CD4-positive, alpha-beta T cell treated with Interleukin-6 for 4 hours (primary cell): ENCODE data around the gene OTC.

Source experiments
- DNase-seq: peaks from one replicate; pipeline ENCODE4 v3.0.0-alpha.2; 2020; ENCODE audit warnings: mixed read lengths

The OTC gene

GRCh38 chrX:38357747-38358673, 5.6 kb downstream of the OTC start:
- DNase-seq: no peak

DNA sequence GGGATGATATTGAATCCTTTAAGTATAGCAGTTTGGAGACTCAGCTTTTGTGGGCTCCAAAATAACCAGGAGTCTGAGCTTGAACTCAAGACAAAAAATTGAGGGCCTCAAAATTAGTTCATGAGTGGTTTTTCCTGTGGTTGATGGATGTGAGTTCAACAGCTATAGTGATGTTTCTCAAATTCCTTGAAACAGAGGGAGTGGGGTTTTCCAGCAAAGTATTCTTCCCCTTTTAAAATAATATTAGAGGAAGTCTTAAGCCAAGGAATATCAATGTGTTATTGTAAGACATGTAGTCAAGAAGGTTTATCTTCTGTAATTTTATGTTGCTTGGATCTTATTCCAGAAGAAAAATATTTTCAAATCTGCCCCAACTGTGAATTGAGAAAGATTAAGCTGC, 10.6 kb downstream of the OTC start:
- DNase-seq: no peak

- no peak for DNase-seq
Observed at GRCh38 chrX:38365954-38366353, 13.6 kb downstream of the OTC start.

DNA sequence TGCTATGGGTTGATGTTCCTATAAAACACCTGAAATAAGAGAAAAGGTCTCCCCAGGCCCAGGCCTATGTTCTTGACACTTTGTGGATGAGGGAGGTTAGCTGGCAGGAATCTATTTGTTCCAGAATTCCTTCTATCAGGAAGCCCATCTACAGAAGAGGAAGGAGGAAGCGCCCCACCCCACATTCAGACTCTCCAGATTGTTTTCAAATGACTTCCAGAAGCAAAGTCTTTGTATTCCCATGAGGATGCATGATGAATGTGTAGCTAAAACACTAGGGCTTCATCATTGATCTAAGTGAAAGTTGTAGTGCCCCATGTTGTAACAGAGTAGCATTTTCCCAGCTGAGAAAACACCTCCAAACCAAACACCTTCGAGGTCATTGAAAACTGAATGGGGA, 16.4 kb downstream of the OTC start:
- no peak for DNase-seq

GRCh38 chrX:38371641-38372040, 19.2 kb downstream of the OTC start:
- DNase-seq: no peak

DNA sequence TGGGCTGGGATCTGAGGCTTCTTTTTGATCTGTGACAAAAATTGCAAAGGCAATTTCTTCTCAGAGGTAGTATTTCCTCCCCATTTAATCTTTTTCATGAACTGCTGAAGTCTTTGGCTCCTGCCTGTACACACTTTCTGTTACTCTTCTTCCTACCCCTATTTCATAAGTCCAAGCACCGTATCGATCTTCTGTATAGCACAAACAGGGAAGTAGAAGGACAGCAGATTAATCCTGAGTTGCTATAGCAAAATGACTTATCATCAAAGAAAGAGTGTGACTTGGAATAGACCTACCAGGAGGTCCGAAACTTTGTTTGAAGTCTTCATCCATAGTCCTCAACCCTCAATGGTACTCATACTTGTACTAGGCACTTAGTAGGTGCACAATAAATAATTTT, 22.0 kb downstream of the OTC start:
- no peak for DNase-seq

- no peak for DNase-seq
Observed at GRCh38 chrX:38375891-38376290, 23.5 kb downstream of the OTC start.

DNA sequence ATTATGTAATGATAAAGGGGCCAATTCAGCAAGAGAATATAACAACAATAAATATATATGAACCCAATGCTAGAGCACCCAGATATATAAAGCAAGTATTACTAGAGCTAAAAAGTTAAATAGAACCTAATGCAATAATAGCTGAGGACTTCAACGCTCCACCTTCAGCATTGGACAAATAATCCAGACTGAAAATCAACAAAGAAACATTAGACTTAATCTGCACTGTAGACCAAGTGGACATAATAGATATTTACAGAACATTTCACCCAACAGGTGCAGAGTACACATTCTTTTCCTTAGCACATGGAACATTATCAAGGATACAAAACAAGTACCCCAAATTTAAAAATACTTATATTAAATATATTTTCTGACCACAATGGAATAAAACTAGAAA, 24.3 kb downstream of the OTC start:
- no peak for DNase-seq

- DNase-seq: no peak
Observed at GRCh38 chrX:38379088-38379487, 26.7 kb downstream of the OTC start.

GRCh38 chrX:38382663-38383062, 30.3 kb downstream of the OTC start:
- no peak for DNase-seq

GRCh38 chrX:38400389-38400910, 48.0 kb downstream of the OTC start:
- no peak for DNase-seq

DNA sequence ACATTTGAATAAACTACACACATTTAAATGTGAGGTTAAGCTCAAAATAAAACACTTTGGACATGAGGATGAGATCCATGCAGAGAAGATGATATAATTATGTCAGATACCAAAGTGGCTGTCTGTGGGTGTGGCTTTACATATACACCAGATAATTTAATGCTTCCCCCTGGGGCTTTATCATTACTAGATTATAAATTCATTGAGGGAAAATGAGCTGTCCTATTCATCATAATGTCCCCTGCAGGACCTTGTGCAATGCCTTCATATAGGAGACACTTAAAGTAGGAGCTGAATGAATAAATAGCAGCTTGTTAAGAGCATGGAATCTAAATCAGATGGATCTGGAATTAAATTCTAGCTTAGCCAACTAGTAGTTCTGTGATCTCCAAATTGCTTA, 49.7 kb downstream of the OTC start:
- DNase-seq: no peak

DNA sequence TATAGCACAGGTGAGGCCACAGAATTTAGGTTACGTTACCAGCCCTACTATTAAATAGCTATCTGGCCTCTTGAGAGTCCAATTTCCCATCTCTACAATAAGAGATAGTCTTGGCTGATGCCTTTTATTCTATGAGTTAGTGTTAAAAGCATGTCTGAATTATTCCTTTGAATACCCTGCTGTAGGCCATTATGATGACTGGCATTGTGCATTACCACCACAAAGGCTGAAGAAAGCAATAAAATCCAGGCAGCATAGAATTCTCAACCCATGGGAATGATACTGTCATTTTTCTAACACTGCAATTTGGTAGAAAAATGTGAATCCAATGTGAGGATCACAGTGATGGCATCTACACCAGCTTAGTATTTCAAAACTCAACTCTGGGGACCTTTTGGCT, 51.4 kb downstream of the OTC start:
- no peak for DNase-seq

DNA sequence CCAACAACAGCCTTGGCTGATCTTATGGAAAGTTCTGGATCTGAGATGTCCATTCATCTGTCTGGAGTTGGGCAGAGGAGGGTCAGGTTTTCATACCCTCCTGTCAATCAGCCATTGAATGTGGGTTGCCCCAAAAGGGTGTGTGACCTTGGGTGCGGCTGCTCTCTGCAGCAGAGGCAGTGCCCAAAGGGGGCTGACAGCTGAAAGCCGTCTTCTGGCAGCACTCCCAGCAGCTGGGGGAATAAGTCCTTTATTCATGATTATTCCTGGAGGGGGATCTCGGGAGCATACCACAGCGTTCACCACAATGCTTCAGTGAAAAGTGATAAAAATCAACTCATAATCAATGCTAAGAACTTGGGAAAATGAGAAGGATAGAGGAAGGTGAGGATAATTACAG, 54.7 kb downstream of the OTC start:
- no peak for DNase-seq

GRCh38 chrX:38409289-38409688, 56.9 kb downstream of the OTC start:
- DNase-seq: no peak

DNA sequence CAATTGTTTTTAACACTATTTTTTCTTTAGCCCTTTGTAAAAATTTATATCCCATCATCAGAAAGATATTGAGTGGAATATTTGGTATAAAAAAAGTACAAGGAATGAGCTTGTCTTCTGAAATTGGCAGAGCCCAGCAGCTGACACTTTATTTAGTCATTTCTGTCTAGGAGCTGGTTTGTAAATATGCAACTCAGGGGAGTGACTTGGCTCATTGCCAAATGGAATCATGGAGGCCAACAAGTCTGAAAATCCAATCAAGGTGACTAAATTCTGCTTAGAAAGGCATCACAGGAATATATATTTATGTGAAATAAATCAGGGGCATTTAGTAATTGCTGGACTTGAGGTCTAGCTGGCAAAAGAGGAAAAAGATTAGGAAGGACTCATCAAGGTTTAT, 74.4 kb downstream of the OTC start:
- DNase-seq: no peak

DNA sequence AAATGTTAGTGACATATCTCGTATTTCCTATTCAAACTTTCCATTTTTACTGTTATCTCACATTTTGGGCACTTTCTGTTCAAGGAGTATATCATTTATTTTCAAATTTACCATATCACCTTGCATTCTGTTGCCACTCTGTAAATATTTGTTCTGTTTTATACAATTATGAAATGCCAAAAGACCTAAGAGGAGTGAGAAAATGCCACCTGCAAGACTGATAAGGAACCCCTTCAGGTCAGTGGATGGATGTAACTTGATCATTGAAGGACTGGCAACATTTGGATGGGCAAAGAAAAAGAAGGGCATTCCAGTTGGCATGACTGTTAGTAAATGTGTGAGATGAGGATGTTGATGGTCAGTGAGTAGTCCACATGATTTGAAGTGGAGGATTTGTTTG, 79.1 kb downstream of the OTC start:
- DNase-seq: no peak

- no peak for DNase-seq
Observed at GRCh38 chrX:38435130-38435529, 82.7 kb downstream of the OTC start.

DNA sequence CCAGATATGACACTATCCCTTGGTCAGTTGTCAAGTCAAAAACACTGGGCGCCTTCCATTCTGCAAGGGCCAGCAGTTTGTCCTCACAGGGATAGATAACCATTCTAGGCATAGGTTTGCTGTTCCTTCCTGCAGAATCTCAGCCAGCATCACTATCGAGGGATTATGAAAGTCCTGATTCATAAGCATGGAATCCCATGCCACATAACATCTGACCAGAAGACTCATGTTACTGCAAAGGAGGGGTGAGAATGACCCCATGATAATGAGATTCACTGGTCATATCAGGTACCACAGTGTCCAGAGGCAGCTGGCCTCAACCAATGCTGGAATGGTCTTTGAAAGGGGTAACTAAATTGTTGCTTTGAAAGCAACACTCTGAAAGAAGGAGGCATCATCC, 84.7 kb downstream of the OTC start:
- no peak for DNase-seq

- DNase-seq: no peak
Observed at GRCh38 chrX:38438321-38438720, 85.9 kb downstream of the OTC start.

- DNase-seq: no peak
Observed at GRCh38 chrX:38452603-38453002, 100.2 kb downstream of the OTC start.

- DNase-seq: no peak
Observed at GRCh38 chrX:38458071-38458470, 105.7 kb downstream of the OTC start.

- DNase-seq: no peak
Observed at GRCh38 chrX:38462257-38462656, 109.9 kb downstream of the OTC start.

GRCh38 chrX:38465686-38466085, 113.3 kb downstream of the OTC start:
- DNase-seq: no peak
